Measurements from ENCODE around the gene TLR4. TPM values are rescaled to one million over a fixed set of nuclear protein-coding genes. Genes with fewer than 3 reads are reported as not detected.

Gene TLR4
- total RNA-seq, 1 experiment from 2014 or later = 0.07 TPM

DNA sequence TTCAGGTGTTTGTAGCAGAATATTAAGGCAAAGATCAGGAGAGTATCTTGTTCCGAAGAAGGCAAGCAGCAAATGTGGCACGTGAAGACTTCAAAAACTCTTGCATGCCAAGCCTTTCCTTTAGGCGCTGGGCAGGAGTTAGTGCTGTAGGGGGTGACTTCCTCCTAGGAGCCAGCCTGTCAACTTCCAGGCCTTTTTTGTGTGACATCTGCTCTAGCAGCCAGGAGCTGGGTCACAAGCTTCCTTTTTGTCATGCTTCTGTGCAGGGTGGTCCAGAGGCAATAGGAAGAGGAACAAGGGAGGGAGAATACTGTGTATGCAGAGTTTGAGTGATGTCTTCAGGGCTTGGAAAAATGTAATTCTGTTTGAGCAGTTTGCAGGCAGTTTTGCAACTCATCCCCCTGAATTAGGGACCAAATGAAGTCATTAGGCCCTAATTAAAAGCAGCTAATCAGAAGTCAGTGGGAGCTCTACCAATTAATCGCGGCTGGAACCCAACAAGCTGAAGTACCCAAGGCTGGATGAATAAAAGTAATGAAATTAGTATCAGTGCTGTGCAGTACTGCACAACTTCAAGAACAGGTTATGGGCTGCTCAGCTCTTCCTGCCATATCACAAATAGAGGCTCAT, 53.5 kb downstream of the TLR4 start:
- H3K56ac ChIP-seq (ENCODE audit: insufficient read length, low read depth, low read length) = no peak overlapping the region
- H4K8ac ChIP-seq (replicated peaks; ENCODE audit: insufficient read length, low read depth, low read length) = no peak overlapping the region
- H3K36me3 Mint-ChIP-seq (ENCODE audit: insufficient read depth in 1 of 3, low read depth in 3 of 3) = no peaks in the 10 kb centered on the region
- no peaks in the 10 kb centered on the region for H3K4me1 ChIP-seq (ENCODE audit: insufficient read depth, low read length)
- H2BK5ac ChIP-seq (ENCODE audit: insufficient read length, low read length) = no peak overlapping the region
- no peak overlapping the region for H3K9ac ChIP-seq (ENCODE audit: extremely low read depth, insufficient read length, low read length)
- no peak overlapping the region for H2BK12ac ChIP-seq (ENCODE audit: insufficient read length, low read depth, low read length)
- no peak overlapping the region for H3K14ac ChIP-seq (ENCODE audit: insufficient read depth, low read length)
- H3K9me3 Mint-ChIP-seq = no peaks in the 10 kb centered on the region
- no CpG with 5 or more reads among the region's 5 CpGs for WGBS (ENCODE audit: extremely low coverage, insufficient read length, low lambda C conversion rate)
- no peaks in the 10 kb centered on the region for H3K4me1 Mint-ChIP-seq
- no peak overlapping the region for H2BK120ac ChIP-seq (ENCODE audit: low read depth, low read length, poor library complexity, severe bottlenecking)
- H3K4me2 ChIP-seq (ENCODE audit: insufficient read depth, insufficient read length, low read length) = no peak overlapping the region
- H3K27ac Mint-ChIP-seq = no peak overlapping the region; a peak in 1 of 7 replicates
- no peak overlapping the region for H3T11ph ChIP-seq (ENCODE audit: low read length)
- H3K4me3 Mint-ChIP-seq = no peak overlapping the region
- no peak overlapping the region for H4K91ac ChIP-seq (ENCODE audit: insufficient read length, low read depth, low read length)
- H4K5ac ChIP-seq (ENCODE audit: insufficient read length, low read depth, low read length) = no peak overlapping the region
- H3K9me3 ChIP-seq (ENCODE audit: control insufficient read depth, low read depth, low read length) = no peaks in the 10 kb centered on the region
- peaks cover under 1% of the 10 kb centered on the region; the same call in 1 of the 2 replicates for H3K27me3 Mint-ChIP-seq (ENCODE audit: low read depth)
- no peaks in the 10 kb centered on the region for H3K27me3 ChIP-seq (ENCODE audit: insufficient read depth, low read length)
- H3K23ac ChIP-seq (ENCODE audit: insufficient read length, low read depth, low read length) = no peak overlapping the region
- H3K23me2 ChIP-seq (ENCODE audit: insufficient read length, low read depth, low read length, poor library complexity, severe bottlenecking) = no peaks in the 10 kb centered on the region
- TF ChIP-seq, protein P1, sequence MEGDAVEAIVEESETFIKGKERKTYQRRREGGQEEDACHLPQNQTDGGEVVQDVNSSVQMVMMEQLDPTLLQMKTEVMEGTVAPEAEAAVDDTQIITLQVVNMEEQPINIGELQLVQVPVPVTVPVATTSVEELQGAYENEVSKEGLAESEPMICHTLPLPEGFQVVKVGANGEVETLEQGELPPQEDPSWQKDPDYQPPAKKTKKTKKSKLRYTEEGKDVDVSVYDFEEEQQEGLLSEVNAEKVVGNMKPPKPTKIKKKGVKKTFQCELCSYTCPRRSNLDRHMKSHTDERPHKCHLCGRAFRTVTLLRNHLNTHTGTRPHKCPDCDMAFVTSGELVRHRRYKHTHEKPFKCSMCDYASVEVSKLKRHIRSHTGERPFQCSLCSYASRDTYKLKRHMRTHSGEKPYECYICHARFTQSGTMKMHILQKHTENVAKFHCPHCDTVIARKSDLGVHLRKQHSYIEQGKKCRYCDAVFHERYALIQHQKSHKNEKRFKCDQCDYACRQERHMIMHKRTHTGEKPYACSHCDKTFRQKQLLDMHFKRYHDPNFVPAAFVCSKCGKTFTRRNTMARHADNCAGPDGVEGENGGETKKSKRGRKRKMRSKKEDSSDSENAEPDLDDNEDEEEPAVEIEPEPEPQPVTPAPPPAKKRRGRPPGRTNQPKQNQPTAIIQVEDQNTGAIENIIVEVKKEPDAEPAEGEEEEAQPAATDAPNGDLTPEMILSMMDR (conservative IDR thresholded peaks at IDR 0.05) = no peak
- DNase-seq = no peak
- no peaks in the 10 kb centered on the region for H4K20me1 ChIP-seq (ENCODE audit: control insufficient read depth, insufficient read depth, insufficient read length)
- H2AFZ ChIP-seq (ENCODE audit: low read length) = no peak overlapping the region
- H2AK5ac ChIP-seq (ENCODE audit: insufficient read length, low read length) = no peak overlapping the region
- H3K4ac ChIP-seq (ENCODE audit: low read depth, low read length) = no peak overlapping the region
- H3K18ac ChIP-seq (ENCODE audit: insufficient read length, low read depth, low read length) = no peak overlapping the region
- H3K79me1 ChIP-seq (ENCODE audit: insufficient read depth, low read depth, low read length, poor library complexity, severe bottlenecking) = no peaks in the 10 kb centered on the region
- H3K79me2 ChIP-seq (ENCODE audit: insufficient read depth, low read length) = no peaks in the 10 kb centered on the region
- H3K27ac ChIP-seq (ENCODE audit: insufficient read length, low read depth, low read length) = no peak overlapping the region
- H2BK15ac ChIP-seq (ENCODE audit: low read depth, low read length) = no peak overlapping the region
- no peak overlapping the region for H2BK20ac ChIP-seq (ENCODE audit: low read depth, low read length, poor library complexity, severe bottlenecking)
